ENCODE measurements around the gene C2CD5. TPM values are rescaled to one million over a fixed set of nuclear protein-coding genes. Genes with fewer than 3 reads are reported as not detected.
A peak's percentile ranks its signal among the peaks of the same experiment; 100 is the strongest.
"Not testable (repeated sequence)": the region's sequence is repeated elsewhere in the genome, so short reads cannot be mapped to it uniquely, and the experiment has no call there.

C2CD5 gene
- polyA plus RNA-seq, 10 donors: 22.0 to 51.2 (median 32.0) TPM

DNA sequence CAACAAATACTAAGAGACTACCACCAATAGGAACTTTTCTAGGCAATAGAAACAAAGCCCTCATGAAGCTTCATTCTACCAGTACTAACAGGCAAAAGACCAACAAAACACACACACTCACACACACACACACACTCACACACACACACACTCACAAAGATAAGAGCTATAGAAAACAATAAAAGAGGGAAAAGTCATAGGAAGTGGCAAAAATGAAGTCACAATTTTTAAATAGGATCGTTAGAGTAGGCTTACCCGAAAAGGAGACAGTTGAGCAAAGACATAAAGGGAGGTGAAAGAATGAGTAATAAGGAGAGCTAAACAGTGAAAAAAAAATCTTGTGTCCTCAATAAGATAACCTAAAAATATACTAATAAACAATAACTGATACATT, 66.5 kb downstream of the C2CD5 start:
- no peak for DNase-seq

DNA sequence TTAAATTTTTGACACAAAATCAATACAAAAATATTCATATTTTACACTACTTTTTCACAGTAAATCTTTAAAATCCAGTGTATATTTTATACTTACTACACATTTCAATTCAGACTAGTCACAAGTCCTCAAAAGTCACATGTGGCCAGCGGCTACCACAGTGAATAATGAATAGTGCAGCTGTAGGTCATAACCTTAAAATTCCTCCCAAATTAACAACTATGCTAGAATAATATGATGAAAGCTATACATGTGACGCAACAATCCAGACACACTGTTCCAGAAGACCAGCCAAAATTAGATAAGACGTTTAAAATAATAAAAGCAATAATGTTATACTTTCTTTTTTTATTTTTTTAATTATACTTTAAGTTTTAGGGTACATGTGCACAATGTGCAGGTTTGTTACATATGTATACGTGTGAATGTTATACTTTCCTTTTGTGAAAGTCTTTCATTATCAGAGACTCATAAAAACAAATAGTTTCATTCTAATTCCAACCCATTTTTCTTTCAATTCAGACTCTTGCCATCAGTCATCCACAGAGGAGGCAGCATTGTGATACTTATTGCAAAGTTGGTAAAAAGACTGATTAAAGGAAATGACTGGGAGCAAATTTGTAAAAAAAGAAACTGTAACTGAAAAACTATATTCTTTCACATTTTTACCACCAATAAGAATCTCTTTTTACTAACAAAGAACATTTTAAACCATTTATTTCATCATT, 67.0 kb downstream of the C2CD5 start:
- DNase-seq: peak in 1 of 3 donors; percentile 7

DNA sequence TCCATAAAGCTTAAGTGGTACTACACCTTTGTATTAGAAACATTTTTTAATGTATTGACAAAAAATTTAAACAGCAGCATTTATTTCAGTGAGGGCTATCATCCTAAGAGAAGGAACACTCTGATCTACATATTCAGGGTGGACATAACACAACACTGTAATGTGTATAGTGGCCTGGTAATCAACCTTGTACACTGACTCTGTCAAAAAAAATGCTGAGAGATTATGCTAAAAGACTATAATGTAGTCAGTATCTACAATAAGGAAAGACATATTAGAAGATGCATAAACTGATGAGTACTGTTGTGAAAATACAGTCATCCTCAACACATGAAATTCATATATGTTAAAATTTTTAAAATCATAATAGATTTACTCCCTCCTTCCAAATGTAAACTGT, 68.2 kb downstream of the C2CD5 start:
- DNase-seq: no peak

DNA sequence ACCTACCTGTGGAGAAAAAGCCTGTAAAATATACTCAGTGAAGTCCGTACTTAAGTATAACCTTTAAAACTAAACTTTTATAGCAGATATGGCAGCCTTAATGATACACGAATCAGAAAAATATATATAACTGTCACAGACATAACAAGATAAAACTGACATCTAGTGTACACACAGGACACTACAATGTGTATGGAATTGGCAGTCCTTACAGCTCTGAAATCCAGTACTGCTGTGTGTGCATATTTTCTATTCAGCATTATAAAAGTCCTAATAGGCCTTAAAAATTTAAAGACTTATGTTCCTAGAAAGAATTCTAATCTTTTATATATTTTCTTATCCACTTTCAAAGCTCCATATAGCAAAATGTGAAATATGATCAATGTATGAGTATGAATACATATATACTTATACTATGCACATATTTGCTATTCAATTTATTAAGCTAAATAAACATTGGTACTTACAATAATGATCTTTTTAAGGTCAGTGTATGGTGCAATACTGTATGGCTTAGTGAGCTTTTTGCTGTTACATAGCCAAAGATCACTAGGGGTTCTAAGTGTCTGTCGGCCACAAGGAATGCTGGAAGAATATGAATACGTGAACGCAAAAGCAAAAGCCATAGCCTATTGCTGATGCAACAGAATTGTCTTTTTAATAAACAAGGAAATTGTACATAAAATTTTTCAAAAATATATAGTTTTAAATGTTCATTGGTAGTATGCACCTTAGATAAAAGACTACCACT, 69.2 kb downstream of the C2CD5 start:
- DNase-seq: peak in 1 of 3 donors; percentile 13

DNA sequence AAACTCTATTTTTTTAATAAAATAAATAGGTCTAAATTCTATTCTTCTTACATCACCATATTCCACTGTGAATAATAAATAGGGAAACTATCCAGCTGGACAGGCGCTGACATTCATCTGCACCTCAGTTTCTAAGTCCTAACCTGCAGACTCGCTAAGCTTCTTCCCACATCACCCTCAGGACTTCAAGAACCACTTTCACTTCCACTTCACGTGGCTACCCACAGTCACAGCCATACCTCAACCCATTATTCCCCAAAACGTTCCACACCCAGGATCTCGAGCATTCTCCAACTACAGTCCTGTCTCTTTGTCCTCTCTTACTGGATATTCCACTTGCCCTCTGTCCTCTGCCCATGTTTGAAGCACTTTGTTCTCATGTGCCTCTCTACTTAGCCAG, 71.1 kb downstream of the C2CD5 start:
- DNase-seq: no peak

DNA sequence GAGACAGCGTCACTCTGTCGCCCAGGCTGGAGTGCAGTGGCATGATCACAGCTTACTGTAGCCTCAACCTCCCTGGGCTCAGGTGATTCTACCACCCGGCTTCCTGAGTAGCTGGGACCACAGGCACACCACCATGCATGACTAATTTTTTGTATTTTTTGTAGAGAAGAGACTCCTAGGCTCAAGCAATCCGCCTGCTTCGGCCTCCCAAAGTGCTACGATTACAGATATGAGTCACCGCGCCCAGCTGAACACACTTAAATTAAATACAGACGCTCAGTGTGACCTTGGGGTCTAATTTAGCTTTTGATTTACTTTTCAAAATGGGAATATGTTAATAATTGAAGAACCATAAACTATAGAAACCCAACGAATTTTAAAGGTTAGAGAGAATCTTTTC, 77.2 kb downstream of the C2CD5 start:
- DNase-seq: peak in 1 of 3 donors; percentile 25

DNA sequence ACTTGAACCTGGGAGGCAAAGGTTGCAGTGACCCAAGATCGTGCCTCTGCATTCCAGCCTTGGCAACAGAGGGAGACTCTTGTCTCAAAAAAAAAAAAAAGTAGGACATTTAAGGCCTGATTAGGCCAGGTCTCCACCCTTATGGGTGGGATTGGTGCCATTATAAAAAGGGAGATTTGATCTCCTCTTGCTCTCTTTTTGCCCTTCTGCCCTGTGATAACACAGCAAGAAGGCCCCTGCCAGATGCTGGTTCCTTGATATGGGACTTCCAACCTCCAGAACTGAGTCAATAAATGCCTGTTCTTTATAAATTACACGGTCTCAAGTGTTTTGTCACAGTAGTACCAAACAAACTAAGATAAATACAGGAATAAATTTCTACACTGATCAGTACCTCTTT, 81.0 kb downstream of the C2CD5 start:
- DNase-seq: no peak

DNA sequence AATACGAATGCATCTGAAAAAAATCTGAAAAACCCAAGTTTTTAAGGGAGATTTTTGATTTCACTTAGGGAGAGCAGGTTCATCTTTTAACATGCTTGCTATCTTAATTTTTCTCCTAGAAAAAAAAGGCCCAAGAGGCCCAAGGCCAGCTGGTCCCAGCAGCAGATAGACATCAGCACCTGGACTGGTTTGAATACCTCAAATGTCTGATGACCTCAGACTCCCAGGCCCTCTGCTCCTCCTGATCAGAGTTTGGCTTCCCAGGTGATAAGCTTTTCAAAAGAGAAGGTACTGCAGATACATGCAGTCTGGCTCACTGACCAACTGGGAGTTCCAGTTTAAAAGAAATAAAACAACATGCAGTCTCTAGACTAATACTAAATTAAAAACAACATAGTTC, 82.6 kb downstream of the C2CD5 start:
- no peak for DNase-seq

DNA sequence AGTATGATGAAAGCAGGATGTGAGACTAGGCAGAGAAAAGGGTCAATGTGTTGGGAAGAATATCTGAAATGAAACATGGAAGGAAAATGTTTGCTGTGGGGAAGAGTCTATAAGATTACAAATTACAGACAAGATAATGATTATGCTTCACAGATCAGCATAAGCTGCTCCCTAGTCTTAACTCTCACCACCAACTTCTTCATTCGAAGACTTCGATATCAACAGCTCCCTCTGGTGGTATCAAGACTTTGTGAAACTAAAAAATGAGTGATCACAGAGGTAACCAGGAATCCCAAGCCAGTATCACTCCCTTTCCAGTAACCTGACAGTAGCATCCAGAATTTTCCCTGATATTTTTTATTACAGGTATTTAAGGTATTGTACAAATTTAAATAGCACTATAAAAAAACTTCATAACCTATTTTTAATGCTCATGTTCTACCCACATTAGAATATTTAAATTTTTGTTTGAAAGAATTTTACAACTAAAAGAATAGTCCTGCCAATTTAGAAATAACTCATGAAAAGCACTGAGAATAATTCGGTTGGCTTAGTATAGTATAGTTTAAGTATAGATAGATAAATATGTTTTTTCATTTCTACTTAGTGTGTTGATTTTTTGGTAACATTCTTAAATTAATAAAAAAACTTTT, 84.4 kb downstream of the C2CD5 start:
- DNase-seq: peak; percentile 18 to 55 (median 28)

DNA sequence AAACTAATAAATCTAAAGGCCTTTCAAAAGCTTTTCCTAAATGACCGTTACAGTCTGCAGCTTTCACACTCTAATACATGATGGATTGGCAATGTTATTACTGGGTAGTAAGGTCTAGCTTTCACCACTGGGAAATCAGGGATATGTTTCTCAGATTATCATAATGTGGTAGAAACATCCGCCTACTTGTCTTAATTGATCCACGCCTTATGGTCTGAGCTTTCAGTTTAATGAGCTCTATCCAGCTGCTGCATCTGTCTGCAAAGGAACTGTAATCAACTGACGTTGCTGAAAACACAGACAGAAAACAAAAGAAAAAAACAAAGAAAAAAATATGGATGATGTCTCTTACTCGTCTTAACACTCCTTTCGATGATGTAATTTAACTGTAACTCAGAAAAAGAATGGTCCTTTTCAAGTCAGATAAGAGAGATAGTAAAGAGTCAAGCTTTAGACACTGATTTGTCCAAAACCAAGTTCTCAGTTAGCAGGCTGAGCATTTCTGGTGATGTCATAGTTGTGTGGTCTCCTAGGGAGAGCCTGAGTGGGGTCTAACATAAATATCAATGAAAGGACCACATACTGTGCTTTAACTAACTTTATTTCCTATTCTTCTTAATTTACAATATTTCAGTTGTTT, 85.9 kb downstream of the C2CD5 start:
- DNase-seq: no peak

DNA sequence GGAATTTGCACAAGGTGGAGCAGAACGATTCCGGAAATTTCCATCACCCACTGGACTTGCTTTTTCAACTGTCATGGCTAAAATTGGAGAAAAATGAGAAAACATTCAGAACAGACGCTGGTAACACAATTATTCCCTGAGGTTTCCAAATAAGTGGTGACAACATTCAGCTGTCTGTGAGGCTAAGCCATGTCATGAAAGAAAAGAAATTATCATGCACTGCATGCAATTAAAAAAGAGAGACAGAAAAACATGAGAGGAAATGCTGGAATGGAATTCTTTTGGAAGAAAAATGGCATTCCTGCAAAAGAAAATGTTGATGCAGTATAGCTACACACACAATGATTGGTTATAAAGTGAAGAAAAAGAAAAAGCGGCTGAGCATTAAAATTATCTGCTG, 87.3 kb downstream of the C2CD5 start:
- no peak for DNase-seq

DNA sequence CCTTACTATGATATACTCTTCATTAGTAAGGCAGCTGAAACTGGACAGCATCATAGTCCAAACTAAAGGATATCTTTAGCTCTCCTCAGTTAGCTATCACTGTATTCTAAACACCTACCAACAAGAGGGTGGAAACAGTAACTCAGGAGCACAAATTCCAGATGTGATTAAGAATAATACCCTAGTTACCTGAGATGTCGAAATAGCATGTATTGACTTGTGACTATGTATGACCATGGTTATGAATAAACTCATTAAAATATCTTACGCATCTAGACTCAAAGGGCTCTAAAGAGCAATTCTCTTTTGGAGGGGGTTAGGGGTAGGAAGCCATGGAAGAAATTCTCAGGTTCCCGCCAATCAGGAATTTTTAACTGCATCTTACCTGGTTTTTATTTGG, 90.8 kb downstream of the C2CD5 start:
- no peak for DNase-seq

DNA sequence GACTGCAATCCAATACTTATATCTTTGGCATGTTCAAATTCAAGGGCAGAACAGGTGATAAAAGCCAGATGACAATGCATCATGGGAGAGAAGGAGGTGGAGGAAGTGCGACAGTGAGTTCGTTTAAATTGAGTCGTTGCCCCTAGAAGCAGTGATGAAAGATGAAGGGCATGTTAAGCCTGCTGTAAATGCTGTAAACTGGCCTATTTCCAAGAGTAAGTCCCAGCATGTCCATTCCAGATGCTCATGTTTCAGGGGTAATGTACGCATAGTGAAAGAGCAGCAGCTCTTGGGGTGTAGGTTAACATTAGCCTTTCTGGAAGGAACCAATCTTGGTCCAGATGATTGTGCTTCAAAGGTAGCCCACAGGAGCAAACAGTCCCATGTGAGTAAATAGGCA, 97.1 kb downstream of the C2CD5 start:
- peak in 1 of 3 donors; percentile 30 for DNase-seq

DNA sequence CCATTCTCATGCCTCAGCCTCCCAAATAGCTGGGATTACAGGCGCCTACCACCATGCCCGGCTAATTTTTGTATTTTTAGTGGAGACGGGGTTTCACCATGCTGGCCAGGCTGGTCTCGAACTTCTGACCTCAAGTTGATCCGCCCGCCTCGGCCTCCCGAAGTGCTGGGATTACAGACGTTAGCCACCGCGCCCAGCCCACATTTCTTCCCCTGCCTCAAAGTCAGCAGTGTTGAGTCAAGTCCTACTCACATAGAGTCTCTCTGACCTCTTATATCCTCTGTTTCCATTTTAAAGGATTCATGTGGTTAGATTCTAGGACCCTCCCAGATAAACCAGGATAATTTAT, 100.1 kb downstream of the C2CD5 start:
- not testable (repeated sequence) for DNase-seq

DNA sequence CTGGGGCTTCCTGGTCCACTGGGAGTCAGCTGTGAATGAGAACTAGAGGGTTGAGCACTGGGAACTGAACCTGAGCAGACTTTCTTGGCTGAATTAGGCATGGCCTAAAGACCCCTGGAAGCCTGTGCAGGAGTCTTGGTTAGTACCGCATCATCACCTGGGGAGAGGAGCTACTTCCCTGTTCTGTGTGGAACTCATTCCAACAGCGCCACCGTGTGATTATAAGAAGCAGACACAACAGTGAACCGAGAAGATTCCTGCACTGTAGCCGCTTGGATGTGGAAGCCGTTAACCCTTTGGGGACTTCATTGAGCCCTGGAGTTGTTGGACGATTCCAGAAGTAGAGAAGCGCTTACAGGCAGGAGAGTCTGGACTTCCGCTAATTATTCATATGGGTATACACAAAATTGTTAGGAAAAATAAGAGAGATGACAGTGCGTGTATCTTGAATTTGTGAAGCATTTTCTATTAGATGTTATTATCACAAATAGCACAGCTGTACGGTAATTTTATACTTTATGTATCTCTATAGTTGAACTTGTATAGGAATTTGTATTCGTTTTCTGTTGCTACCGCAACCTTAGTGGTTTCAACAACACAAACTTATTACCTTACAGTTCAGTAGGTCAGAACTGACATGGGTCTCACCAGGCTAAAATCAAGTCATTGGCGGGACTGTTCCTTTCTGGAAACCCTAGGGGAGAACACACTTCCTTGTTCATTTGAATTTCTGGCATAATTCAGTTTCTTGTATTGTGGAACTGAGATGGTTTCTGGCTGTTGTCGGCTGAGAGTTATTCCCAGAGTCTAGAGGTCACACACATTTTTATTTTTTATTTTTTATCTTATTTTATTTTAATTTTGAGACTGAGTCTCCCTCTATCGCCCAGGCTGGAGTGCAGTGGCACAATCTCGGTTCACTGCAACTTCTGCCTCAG, 100.7 kb downstream of the C2CD5 start:
- peak; percentile 65 to 86 (median 75) for DNase-seq

DNA sequence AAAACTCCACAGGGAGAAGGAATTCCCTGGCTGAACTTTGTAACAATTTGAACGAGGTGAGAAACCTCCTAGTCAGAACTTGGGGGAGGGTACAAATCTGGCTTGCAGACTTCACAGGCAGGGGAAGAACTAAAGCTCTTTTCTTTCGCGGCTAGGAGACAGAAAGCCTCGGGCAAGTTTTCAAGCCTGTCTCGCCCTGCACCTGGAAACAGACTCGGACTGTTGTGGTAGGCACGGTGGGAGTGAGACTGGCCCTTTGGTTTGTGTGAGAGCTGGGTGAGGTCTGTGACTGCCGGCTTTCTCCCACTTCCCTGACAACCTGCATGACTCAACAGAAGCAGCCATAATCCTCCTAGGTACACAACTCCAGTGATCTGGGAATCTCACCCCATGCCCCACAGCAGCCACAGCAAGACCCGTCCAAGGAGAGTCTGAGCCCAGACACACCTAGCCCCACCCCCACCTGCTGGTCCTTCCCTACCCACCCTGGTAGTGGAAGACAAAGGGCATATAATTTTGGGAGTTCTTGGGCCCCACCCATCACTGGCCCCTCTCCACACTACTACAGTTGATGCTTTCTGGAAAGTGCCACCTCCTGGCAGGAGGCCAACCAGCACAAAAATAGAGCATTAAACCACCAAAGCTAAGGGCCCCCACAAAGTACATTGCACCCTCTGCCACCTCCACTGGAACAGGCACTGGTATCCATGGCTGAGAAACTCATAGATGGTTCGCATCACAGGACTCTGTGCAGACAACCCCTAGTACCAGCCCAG, 107.1 kb downstream of the C2CD5 start:
- DNase-seq: no peak

DNA sequence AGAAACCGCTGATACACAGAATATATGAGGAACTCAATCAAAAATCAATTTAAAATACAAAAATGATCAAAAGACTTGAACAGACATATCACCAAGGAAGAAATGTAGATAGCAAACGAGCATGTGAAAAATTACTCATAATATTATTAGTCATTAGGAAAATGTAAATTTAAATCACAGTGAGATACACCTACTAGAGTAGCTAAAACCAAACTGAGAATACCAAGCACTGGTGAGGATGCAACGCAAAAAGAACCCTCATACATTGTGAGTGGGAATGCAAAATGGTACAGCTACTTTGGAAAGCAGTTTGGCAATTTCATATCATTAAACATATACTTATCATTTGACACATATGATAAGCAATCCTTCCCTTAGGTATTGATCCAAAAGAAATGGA, 108.8 kb downstream of the C2CD5 start:
- DNase-seq: no peak

DNA sequence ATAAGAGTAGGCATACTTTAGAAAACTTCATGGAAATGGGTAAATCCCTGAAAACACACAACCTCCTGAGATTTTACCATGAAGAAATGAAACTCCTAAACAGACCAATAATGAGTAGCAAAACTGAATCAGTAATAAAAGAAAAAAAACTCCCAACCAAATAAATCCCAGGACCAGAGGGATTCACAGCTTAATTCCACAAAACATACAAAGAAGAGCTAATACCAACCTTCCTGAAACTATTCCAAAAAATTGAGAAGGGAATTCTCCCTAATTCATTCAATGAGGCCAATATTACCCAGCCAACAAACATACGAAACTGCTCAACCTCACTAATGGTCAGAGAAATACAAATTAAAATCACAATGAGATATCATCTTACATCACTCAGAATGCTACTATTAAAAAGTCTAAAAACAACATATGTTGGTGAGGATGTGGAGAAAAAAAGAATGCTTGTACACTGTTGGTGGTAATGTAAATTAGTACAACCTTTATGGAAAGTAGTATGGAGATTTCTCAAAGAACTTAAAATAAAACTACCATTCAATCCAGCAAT, 112.6 kb downstream of the C2CD5 start:
- no peak for DNase-seq

DNA sequence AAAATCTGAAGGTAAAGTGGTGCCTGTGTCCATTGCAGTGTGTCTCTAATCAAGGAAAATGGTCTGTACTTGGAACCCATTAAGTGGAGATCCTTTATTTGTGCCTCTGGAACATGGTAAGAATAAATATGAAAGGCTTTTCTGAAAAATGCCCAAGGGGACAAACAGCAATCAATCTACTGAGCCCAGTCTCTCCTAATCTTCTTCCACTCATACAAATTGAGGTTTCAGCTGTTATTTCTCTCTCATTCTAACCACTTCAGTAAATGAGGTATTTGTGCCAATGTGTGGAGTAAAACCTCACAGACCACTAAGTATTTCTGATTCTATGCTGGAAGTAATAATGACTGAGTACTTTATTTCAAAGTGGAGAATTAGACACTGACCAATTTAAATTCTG, 127.5 kb downstream of the C2CD5 start:
- DNase-seq: no peak
